HepG2 (cell line): Measurements from ENCODE around the gene TERC. TPM values are rescaled to one million over a fixed set of nuclear protein-coding genes. Genes with fewer than 3 reads are reported as not detected.

Experiments used
- AGO1 ChIP-seq: fragments of 200-400 bp; formaldehyde crosslinking; IDR thresholded peaks from 2 replicates; pipeline ENCODE4 v1.6.1; 2017; ENCODE audit warnings: mild to moderate bottlenecking, low read depth, low read length, moderate library complexity; ENCODE audit not compliant: poor library complexity, severe bottlenecking
- CBFB ChIP-seq: sonication (generic); formaldehyde crosslinking; IDR thresholded peaks from 2 replicates; pipeline ENCODE4 v1.4.0; 2020; ENCODE audit warnings: missing genetic modification reagents
- DR1 ChIP-seq: sonication (generic); formaldehyde crosslinking; IDR thresholded peaks from 2 replicates; pipeline ENCODE4 v1.8.0; 2021; ENCODE audit warnings: mild to moderate bottlenecking, missing genetic modification reagents, inconsistent platforms
- HNRNPLL ChIP-seq: fragments of 200-400 bp; formaldehyde crosslinking; IDR thresholded peaks from 2 replicates; pipeline ENCODE4 v1.6.1; 2017; ENCODE audit warnings: mild to moderate bottlenecking, low read depth, low read length; ENCODE audit not compliant: poor library complexity, severe bottlenecking
- KLF11 ChIP-seq: IDR thresholded peaks from 2 replicates; pipeline ENCODE4 v1.6.1; 2016; ENCODE audit warnings: missing compliant biosample characterization
- KLF12 ChIP-seq: sonication (generic); formaldehyde crosslinking; IDR thresholded peaks from 2 replicates; pipeline ENCODE4 v1.4.0; 2020; ENCODE audit warnings: missing genetic modification reagents, borderline replicate concordance
- MED13 ChIP-seq: sonication (generic); formaldehyde crosslinking; IDR thresholded peaks from 2 replicates; pipeline ENCODE4 v1.5.0; 2020; ENCODE audit warnings: missing genetic modification reagents
- MZF1 ChIP-seq: sonication (generic); formaldehyde crosslinking; IDR thresholded peaks from 2 replicates; pipeline ENCODE4 v1.8.1; 2023; ENCODE audit warnings: mild to moderate bottlenecking, missing genetic modification reagents, borderline replicate concordance
- PCBP2 ChIP-seq: fragments of 200-400 bp; formaldehyde crosslinking; optimal IDR thresholded peaks from 2 replicates; pipeline ENCODE3; 2018; ENCODE audit warnings: low read length, low read depth; ENCODE audit not compliant: poor library complexity, severe bottlenecking
- SP4 ChIP-seq: sonication (generic); formaldehyde crosslinking; IDR thresholded peaks from 2 replicates; pipeline ENCODE4 v1.8.1; 2023; ENCODE audit warnings: mild to moderate bottlenecking, missing genetic modification reagents
- SRSF1 ChIP-seq: fragments of 200-400 bp; formaldehyde crosslinking; optimal IDR thresholded peaks from 2 replicates; pipeline ENCODE3; 2017; ENCODE audit warnings: mild to moderate bottlenecking, low read depth, low read length, moderate library complexity
- TARDBP ChIP-seq: sonication (generic); formaldehyde crosslinking; IDR thresholded peaks from 2 replicates; pipeline ENCODE4 v1.8.0; 2022; ENCODE audit warnings: mild to moderate bottlenecking, missing genetic modification reagents
- ZBTB7A ChIP-seq: sonication (generic); formaldehyde crosslinking; IDR thresholded peaks from 2 replicates; pipeline ENCODE4 v1.8.0; 2022; ENCODE audit warnings: mild to moderate bottlenecking, missing genetic modification reagents
- ZNF160 ChIP-seq: sonication (generic); formaldehyde crosslinking; IDR thresholded peaks from 2 replicates; pipeline ENCODE4 v1.8.0; 2022; ENCODE audit warnings: mild to moderate bottlenecking, inconsistent platforms, missing genetic modification reagents
- ZNF737 ChIP-seq: sonication (generic); formaldehyde crosslinking; IDR thresholded peaks from 2 replicates; pipeline ENCODE4 v1.5.0; 2020; ENCODE audit warnings: missing genetic modification reagents, mild to moderate bottlenecking, borderline replicate concordance
- polyA plus RNA-seq, 8 experiments: library from polyadenylated mRNA; depleted of rRNA in 3 of 8; stranded (reverse) in 7 of 8; unstranded in 1 of 8; fragments of >200 nt; fragmentation: Illumina TruSeq in 4 of 8; extraction: Trizol in 4 of 8; gene quantifications; 2 replicates each; pipeline versions ENCODE4 v1.2.1 to v1.2.3, GENCODE V29; 2011 to 2016; ENCODE audit warnings: low read depth in 4 of 8, missing spikeins in 1 of 8, mixed read lengths in 1 of 8; ENCODE audit not compliant: insufficient read depth in 1 of 8
- total RNA-seq, 5 experiments: library from RNA; depleted of rRNA; stranded (reverse); fragments of >200 nt; fragmentation: Illumina TruSeq; extraction: Trizol; gene quantifications; 2 replicates each; pipeline ENCODE4 v1.2.3, GENCODE V29; 2016; ENCODE audit warnings: low read depth in 1 of 5
- TF ChIP-seq, protein P1 (sequence below): sonication (generic); formaldehyde crosslinking; IDR thresholded peaks from 2 replicates; pipeline ENCODE4 v1.5.1; 2020; ENCODE audit warnings: mild to moderate bottlenecking, missing genetic modification reagents, moderate library complexity
- TF ChIP-seq, protein P2 (sequence below): sonication (generic); formaldehyde crosslinking; IDR thresholded peaks from 2 replicates; pipeline ENCODE4 v1.4.0; 2020; ENCODE audit warnings: missing genetic modification reagents, low read depth, mild to moderate bottlenecking, borderline replicate concordance
- TF ChIP-seq, protein P3 (sequence below): sonication (generic); formaldehyde crosslinking; IDR thresholded peaks from 2 replicates; pipeline ENCODE4 v1.4.0; 2020; ENCODE audit warnings: missing genetic modification reagents
- TF ChIP-seq, protein P4 (sequence below): sonication (generic); formaldehyde crosslinking; IDR thresholded peaks from 2 replicates; pipeline ENCODE4 v1.5.0; 2020; ENCODE audit warnings: mild to moderate bottlenecking, missing genetic modification reagents

The TERC gene
- total and polyA plus RNA-seq, 2 of the 13 experiments (the other 11 are each of a cell fraction or from before 2014, with no cell fraction given), result 1.3 to 74.6 TPM

DNA sequence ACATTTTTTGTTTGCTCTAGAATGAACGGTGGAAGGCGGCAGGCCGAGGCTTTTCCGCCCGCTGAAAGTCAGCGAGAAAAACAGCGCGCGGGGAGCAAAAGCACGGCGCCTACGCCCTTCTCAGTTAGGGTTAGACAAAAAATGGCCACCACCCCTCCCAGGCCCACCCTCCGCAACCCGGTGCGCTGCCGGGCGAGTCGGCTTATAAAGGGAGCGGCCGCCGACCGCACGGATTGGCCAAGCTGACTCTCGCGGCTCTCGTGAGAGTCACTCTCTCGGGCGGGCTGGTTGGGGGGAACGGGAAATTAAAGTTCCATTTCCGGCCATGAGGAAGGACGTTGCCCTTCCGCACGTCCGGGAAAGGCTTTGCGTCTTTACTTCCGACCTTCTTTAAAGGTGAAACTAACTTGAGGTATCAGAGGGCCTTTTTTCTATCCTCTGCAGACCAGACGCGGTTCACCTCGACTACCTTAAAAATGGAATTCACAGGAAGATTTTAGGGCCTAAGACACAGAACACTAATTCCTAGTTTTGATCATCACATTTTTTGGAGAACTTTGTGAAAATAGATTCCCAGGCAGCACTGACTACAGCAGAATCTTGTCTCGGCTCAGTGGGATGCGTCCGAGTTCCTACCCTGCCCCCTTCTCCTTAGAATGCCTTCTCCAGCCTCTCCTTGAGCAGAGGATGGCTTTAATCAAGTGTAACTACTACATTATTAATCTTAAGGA is at the start of gene TERC (continued):
- TF ChIP-seq SRSF1, result peak; percentile 38
- peak; percentile 24; the same call in 1 of the 2 replicates for TF ChIP-seq TARDBP
- TF ChIP-seq MZF1, result no peak
- TF ChIP-seq, protein P1, sequence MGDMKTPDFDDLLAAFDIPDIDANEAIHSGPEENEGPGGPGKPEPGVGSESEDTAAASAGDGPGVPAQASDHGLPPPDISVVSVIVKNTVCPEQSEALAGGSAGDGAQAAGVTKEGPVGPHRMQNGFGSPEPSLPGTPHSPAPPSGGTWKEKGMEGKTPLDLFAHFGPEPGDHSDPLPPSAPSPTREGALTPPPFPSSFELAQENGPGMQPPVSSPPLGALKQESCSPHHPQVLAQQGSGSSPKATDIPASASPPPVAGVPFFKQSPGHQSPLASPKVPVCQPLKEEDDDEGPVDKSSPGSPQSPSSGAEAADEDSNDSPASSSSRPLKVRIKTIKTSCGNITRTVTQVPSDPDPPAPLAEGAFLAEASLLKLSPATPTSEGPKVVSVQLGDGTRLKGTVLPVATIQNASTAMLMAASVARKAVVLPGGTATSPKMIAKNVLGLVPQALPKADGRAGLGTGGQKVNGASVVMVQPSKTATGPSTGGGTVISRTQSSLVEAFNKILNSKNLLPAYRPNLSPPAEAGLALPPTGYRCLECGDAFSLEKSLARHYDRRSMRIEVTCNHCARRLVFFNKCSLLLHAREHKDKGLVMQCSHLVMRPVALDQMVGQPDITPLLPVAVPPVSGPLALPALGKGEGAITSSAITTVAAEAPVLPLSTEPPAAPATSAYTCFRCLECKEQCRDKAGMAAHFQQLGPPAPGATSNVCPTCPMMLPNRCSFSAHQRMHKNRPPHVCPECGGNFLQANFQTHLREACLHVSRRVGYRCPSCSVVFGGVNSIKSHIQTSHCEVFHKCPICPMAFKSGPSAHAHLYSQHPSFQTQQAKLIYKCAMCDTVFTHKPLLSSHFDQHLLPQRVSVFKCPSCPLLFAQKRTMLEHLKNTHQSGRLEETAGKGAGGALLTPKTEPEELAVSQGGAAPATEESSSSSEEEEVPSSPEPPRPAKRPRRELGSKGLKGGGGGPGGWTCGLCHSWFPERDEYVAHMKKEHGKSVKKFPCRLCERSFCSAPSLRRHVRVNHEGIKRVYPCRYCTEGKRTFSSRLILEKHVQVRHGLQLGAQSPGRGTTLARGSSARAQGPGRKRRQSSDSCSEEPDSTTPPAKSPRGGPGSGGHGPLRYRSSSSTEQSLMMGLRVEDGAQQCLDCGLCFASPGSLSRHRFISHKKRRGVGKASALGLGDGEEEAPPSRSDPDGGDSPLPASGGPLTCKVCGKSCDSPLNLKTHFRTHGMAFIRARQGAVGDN (CRISPR knock-in tag), result peak; percentile 67
- TF ChIP-seq ZNF737 (CRISPR knock-in tag), result no peak
- TF ChIP-seq, protein P2, sequence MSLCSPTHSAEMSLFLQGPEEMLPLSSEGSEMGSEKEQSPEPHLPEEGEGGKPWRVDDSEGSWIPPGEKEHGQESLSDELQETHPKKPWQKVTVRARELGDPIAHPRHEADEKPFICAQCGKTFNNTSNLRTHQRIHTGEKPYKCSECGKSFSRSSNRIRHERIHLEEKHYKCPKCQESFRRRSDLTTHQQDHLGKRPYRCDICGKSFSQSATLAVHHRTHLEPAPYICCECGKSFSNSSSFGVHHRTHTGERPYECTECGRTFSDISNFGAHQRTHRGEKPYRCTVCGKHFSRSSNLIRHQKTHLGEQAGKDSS, result no peak
- no peak for TF ChIP-seq CBFB
- peak; percentile 92 for TF ChIP-seq DR1 (CRISPR knock-in tag)
- no peak for TF ChIP-seq KLF11
- TF ChIP-seq PCBP2, result no peak
- TF ChIP-seq MED13 (CRISPR knock-in tag), result no peak
- TF ChIP-seq KLF12 (CRISPR knock-in tag), result peak; percentile 31; the same call in 1 of the 2 replicates
- TF ChIP-seq AGO1, result no peak
- TF ChIP-seq ZNF160 (CRISPR knock-in tag), result 0 out of 2 replicates have a peak, but pooled peaks have one; percentile 39
- no peak for TF ChIP-seq ZBTB7A (CRISPR knock-in tag)
- TF ChIP-seq, protein P3, sequence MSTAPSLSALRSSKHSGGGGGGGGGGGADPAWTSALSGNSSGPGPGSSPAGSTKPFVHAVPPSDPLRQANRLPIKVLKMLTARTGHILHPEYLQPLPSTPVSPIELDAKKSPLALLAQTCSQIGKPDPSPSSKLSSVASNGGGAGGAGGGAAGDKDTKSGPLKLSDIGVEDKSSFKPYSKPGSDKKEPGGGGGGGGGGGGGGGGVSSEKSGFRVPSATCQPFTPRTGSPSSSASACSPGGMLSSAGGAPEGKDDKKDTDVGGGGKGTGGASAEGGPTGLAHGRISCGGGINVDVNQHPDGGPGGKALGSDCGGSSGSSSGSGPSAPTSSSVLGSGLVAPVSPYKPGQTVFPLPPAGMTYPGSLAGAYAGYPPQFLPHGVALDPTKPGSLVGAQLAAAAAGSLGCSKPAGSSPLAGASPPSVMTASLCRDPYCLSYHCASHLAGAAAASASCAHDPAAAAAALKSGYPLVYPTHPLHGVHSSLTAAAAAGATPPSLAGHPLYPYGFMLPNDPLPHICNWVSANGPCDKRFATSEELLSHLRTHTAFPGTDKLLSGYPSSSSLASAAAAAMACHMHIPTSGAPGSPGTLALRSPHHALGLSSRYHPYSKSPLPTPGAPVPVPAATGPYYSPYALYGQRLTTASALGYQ (CRISPR knock-in tag), result no peak; the same call in 1 of the 2 replicates
- TF ChIP-seq SP4 (CRISPR knock-in tag), result no peak
- TF ChIP-seq, protein P4, sequence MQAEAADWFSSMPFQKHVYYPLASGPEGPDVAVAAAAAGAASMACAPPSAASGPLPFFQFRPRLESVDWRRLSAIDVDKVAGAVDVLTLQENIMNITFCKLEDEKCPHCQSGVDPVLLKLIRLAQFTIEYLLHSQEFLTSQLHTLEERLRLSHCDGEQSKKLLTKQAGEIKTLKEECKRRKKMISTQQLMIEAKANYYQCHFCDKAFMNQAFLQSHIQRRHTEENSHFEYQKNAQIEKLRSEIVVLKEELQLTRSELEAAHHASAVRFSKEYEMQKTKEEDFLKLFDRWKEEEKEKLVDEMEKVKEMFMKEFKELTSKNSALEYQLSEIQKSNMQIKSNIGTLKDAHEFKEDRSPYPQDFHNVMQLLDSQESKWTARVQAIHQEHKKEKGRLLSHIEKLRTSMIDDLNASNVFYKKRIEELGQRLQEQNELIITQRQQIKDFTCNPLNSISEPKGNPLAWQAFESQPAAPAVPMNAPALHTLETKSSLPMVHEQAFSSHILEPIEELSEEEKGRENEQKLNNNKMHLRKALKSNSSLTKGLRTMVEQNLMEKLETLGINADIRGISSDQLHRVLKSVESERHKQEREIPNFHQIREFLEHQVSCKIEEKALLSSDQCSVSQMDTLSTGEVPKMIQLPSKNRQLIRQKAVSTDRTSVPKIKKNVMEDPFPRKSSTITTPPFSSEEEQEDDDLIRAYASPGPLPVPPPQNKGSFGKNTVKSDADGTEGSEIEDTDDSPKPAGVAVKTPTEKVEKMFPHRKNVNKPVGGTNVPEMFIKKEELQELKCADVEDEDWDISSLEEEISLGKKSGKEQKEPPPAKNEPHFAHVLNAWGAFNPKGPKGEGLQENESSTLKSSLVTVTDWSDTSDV (CRISPR knock-in tag), result 0 out of 2 replicates have a peak, but pooled peaks have one; percentile 42
- peak; percentile 77 for TF ChIP-seq HNRNPLL
